Prostate gland (tissue), 2 donors: ENCODE measurements around the gene TMEM208. TPM values are rescaled to one million over a fixed set of nuclear protein-coding genes. Genes with fewer than 3 reads are reported as not detected.

ENCODE experiments used
- DNase-seq: peaks from one replicate; pipeline ENCODE4 v3.0.0-alpha.2; 2019; ENCODE audit warnings: low spot score
- H3K27ac ChIP-seq, 2 donors: fragments of 200-600 bp; sonication (generic); 2 replicates each; pipeline ENCODE4 v1.5.1; 2017 to 2019
- H3K27me3 ChIP-seq: fragments of 200-600 bp; sonication (generic); replicated peaks from 2 replicates; pipeline ENCODE4 v1.5.1; 2019; ENCODE audit not compliant: insufficient read depth
- H3K36me3 ChIP-seq, 2 donors: fragments of 200-600 bp; sonication (generic); 1 replicate in 1 of 2; 2 replicates in 1 of 2; pipeline versions ENCODE4 v1.5.1 to v1.8.1; 2017 to 2019
- H3K4me1 ChIP-seq: fragments of 200-600 bp; sonication (generic); replicated peaks from 2 replicates; pipeline ENCODE4 v1.5.1; 2019
- H3K4me3 ChIP-seq, 2 donors: fragments of 200-600 bp; sonication (generic); 2 replicates each; pipeline ENCODE4 v1.5.1; 2017 to 2019
- H3K9me3 ChIP-seq: fragments of 200-600 bp; sonication (generic); 2 replicates; pipeline ENCODE4 v1.5.1; 2017
- CTCF ChIP-seq, 4 experiments: fragments of 200-600 bp in 2 of 4; fragments of 450-650 bp in 2 of 4; sonication (generic) in 2 of 4; IDR thresholded peaks; 1 replicate in 3 of 4; 2 replicates in 1 of 4; pipeline ENCODE4 v1.5.1; 2016 to 2019; ENCODE audit warnings: antibody characterized with exemption in 4 of 4, mild to moderate bottlenecking in 2 of 4, moderate library complexity in 2 of 4
- POLR2A ChIP-seq: fragments of 450-650 bp; IDR thresholded peaks from one replicate; pipeline ENCODE4 v1.6.1; 2016; ENCODE audit warnings: antibody characterized with exemption, mild to moderate bottlenecking
- POLR2AphosphoS5 ChIP-seq: sonication (generic); formaldehyde crosslinking; IDR thresholded peaks from one replicate; pipeline ENCODE4 v1.6.1; 2017; ENCODE audit warnings: antibody characterized with exemption
- WGBS: methylation state at CpG from one replicate; pipeline ENCODE4 v1.1.5; 2018; 5-methylcytosine and 5-hydroxymethylcytosine counted together
- intact Hi-C: fragments of 100-400 bp; cut with DNase I; formaldehyde crosslinking; loops from one replicate; pipeline ENCODE4 v1.14.2; 2022
- total RNA-seq, 2 donors: library from RNA; depleted of rRNA; stranded (reverse); fragments of >200 nt; gene quantifications; one replicate each; pipeline ENCODE4 v1.1.0, GENCODE V29; 2016

The TMEM208 gene
- total RNA-seq, 2 donors from 2014 or later, result 39.1 to 57.1 TPM

GRCh38 chr16:67248401-67249177, 21.7 kb downstream of the TMEM208 start, which contains the start of gene SLC9A5:
SLC9A5 (plus strand) TSS chr16:67248979; CDS start chr16:67249015, 36 bp downstream.
- intact Hi-C loops, result no loop called here
- no peak for DNase-seq
- peaks cover 6% of the 10 kb centered on the region for H3K4me1 ChIP-seq
- under 1% methylated on average over 57 of the region's 75 CpGs for WGBS
- peak within 1 kb of the TSS; percentile 31 to 86 for H3K27ac ChIP-seq
- peaks cover 4% of the 10 kb centered on the region for H3K27me3 ChIP-seq
- TF ChIP-seq CTCF (IDR thresholded peaks at IDR 0.05) (peak in 2 of 4 experiments; percentile 31 to 40), POLR2A (no peak)
- no peaks in the 10 kb centered on the region for H3K9me3 ChIP-seq
- no peaks in the 10 kb centered on the region for H3K36me3 ChIP-seq
- H3K4me3 ChIP-seq, result peak within 1 kb of the TSS; percentile 34 to 70

DNA sequence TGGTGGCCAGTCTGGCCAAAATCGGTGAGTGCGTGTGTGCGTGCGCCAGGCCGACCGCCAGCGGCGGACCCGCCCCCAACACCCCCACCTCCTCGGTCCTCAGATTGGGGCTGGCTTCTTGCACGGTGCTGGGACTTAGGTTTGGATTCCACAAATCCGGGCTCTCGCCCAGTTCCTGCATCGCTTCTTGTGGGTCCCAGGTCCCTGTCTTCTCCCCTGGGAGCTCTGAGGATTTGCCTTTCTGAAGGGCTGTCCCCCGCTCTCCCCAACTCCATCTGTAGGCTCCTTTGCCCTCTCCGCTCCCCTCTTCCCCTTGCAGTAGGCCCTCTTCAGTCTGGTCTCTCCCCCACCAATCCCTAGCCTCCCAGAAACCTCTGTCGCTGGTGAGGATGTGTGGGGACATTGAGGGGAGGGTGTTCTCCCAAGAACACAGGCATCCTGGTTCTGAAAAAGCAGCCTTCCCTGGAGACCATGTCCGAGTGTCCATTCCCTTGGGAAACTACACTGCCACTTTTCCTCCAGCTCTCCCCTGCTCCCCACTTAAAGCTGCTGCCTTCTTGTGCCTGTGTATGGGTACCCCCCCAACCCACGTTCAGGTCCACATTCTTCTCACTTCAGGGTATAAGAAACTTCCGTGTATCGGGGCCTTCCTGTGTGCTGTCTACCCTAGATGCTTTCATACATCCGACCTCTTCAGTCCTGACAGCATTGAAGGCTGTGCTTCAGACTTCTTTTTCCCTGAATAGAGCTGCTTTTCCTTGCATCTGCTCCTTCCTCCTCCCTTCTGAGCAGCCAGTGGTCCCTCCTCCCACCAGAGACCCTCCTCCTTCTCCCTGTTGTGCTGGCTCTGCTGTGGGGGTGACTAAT, 22.5 kb downstream of the TMEM208 start:
- no peaks in the 10 kb centered on the region for H3K36me3 ChIP-seq
- peaks cover 6% of the 10 kb centered on the region for H3K4me1 ChIP-seq
- peaks cover 4% of the 10 kb centered on the region for H3K27me3 ChIP-seq
- peak overlapping the region; percentile 34 to 45 for H3K4me3 ChIP-seq
- intact Hi-C loops, result no loop called here
- DNase-seq, result no peak
- no peak overlapping the region for H3K27ac ChIP-seq
- 11% methylated on average over 22 of the region's 22 CpGs for WGBS
- TF ChIP-seq POLR2A (no peak), POLR2AphosphoS5 (no peak), CTCF (IDR thresholded peaks at IDR 0.05) (no peak)
- no peaks in the 10 kb centered on the region for H3K9me3 ChIP-seq

GRCh38 chr16:67250045-67250327, 23.1 kb downstream of the TMEM208 start:
- H3K36me3 ChIP-seq, result no peaks in the 10 kb centered on the region
- peaks cover 4% of the 10 kb centered on the region for H3K27me3 ChIP-seq
- no peak overlapping the region for H3K27ac ChIP-seq
- intact Hi-C loops, result no loop called here
- no peaks in the 10 kb centered on the region for H3K9me3 ChIP-seq
- H3K4me1 ChIP-seq, result peaks cover 6% of the 10 kb centered on the region
- H3K4me3 ChIP-seq, result no peak overlapping the region
- no peak for TF ChIP-seq POLR2AphosphoS5
- no peak for TF ChIP-seq POLR2A
- no peak for TF ChIP-seq CTCF (IDR thresholded peaks at IDR 0.05)
- DNase-seq, result no peak
- 70% methylated on average over 4 of the region's 4 CpGs for WGBS

DNA sequence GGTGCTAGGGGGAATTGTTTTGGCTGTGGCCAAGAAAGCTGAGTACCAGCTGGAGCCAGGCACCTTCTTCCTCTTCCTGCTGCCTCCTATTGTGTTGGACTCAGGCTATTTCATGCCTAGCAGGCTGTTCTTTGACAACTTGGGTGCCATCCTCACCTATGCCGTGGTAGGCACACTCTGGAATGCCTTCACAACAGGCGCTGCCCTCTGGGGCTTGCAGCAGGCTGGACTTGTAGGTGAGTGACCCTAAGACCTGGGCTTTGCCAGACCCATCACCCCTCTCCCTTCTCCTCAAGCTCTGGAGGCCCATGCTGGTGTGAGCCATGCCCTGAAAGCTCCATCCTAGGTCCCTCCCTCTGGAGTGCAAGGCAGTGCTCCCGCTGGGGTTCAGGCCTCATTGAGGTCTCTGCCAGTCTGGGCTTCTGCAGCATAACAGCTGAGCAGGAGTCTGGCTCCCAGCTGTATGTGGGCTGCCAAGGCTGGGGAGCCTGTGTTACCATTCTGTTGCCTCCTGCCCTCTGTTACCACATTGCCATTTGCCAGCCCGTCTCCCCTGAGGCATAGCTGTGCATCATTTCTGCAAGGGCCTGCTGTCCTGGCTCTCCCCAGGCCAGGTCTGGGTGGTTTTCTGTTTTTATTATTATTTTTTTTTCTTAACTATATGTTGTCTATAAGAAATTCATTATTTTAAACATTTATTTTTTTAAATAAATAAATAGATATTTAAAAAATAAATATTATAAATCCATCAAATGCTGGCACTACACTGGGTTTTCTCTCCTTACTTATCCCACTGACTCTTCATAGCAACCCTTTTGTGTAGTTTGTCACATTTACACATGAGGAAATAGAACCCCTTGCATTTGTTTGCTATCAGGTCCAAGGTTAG, 25.9 kb downstream of the TMEM208 start:
- H3K4me3 ChIP-seq, result no peak overlapping the region
- no peaks in the 10 kb centered on the region for H3K4me1 ChIP-seq
- H3K36me3 ChIP-seq, result no peaks in the 10 kb centered on the region
- DNase-seq, result no peak
- peaks cover 4% of the 10 kb centered on the region for H3K27me3 ChIP-seq
- no peaks in the 10 kb centered on the region for H3K9me3 ChIP-seq
- TF ChIP-seq CTCF (IDR thresholded peaks at IDR 0.05) (no peak), POLR2A (no peak), POLR2AphosphoS5 (no peak)
- H3K27ac ChIP-seq, result no peak overlapping the region
- intact Hi-C loops, result no loop called here
- WGBS, result 80% methylated on average over 4 of the region's 4 CpGs
